Naive thymus-derived CD4-positive, alpha-beta T cell (primary cell): ENCODE results near the gene SDC1. TPM values are rescaled to one million over a fixed set of nuclear protein-coding genes. Genes with fewer than 3 reads are reported as not detected.

ENCODE experiments used
- ATAC-seq: fragments of 150-1000 bp; cut with Tn5 transposase; 2 replicates; pipeline ENCODE4 v1.10.0; 2021; ENCODE audit warnings: mild to moderate bottlenecking, moderate library complexity
- CTCF ChIA-PET: fragments of 350-600 bp; sonication (Branson Sonifier 250); formaldehyde crosslinking; loops from one replicate; lab custom pipeline; 2021; ENCODE audit warnings: antibody characterized with exemption; lab: Charles Lee
- POLR2A ChIA-PET: fragments of 350-600 bp; sonication (Branson Sonifier 250); formaldehyde crosslinking; loops from one replicate; lab custom pipeline; 2021; ENCODE audit warnings: antibody characterized with exemption, inconsistent platforms; lab: Charles Lee
- DNase-seq, 9 donors: peaks; one replicate each; pipeline versions ENCODE4 v3.0.0 to v3.0.0-alpha.2; 2020 to 2022; ENCODE audit warnings: mixed read lengths in 1 of 9
- H3K27ac ChIP-seq: one replicate; pipeline ENCODE4 v1.7.0; 2013; ENCODE audit warnings: mild to moderate bottlenecking, low read depth, low read length, moderate library complexity
- H3K27me3 ChIP-seq, 2 donors: one replicate each; pipeline ENCODE4 v1.7.0; 2013; ENCODE audit warnings: low read length in 2 of 2, mild to moderate bottlenecking in 2 of 2, moderate library complexity in 2 of 2; ENCODE audit not compliant: control insufficient read depth in 2 of 2, insufficient read depth in 2 of 2
- H3K36me3 ChIP-seq, 3 experiments: 1 replicate in 2 of 3; 2 replicates in 1 of 3; pipeline ENCODE4 v1.7.0; 2013; ENCODE audit warnings: low read length in 3 of 3, mild to moderate bottlenecking in 3 of 3, moderate library complexity in 1 of 3; ENCODE audit not compliant: insufficient read depth in 3 of 3, control insufficient read depth in 2 of 3
- H3K4me1 ChIP-seq, 2 donors: one replicate each; pipeline ENCODE4 v1.7.0; 2013; ENCODE audit warnings: low read length in 2 of 2, mild to moderate bottlenecking in 2 of 2, moderate library complexity in 1 of 2; ENCODE audit not compliant: control insufficient read depth in 2 of 2, insufficient read depth in 2 of 2
- H3K4me3 ChIP-seq: 2 replicates; pipeline ENCODE4 v1.7.0; 2013; ENCODE audit warnings: mild to moderate bottlenecking, low read length
- H3K9me3 ChIP-seq, 3 experiments: 1 replicate in 2 of 3; 2 replicates in 1 of 3; pipeline ENCODE4 v1.7.0; 2013; ENCODE audit warnings: low read length in 3 of 3; ENCODE audit not compliant: control insufficient read depth in 2 of 3
- H3K27ac Mint-ChIP-seq, 9 donors: one replicate each; pipeline ENCODE4 v1.8.0; 2020 to 2022; ENCODE audit warnings: mixed read lengths in 9 of 9, mild to moderate bottlenecking in 8 of 9, moderate library complexity in 5 of 9, inconsistent platforms in 2 of 9
- H3K27me3 Mint-ChIP-seq, 5 donors: one replicate each; pipeline ENCODE4 v1.8.0; 2021 to 2022; ENCODE audit warnings: mixed read lengths in 5 of 5, mild to moderate bottlenecking in 1 of 5
- H3K36me3 Mint-ChIP-seq, 5 donors: one replicate each; pipeline ENCODE4 v1.8.0; 2020 to 2022; ENCODE audit warnings: mixed read lengths in 5 of 5, mild to moderate bottlenecking in 3 of 5, inconsistent platforms in 1 of 5
- H3K4me1 Mint-ChIP-seq, 7 donors: one replicate each; pipeline ENCODE4 v1.8.0; 2020 to 2022; ENCODE audit warnings: mixed read lengths in 7 of 7, mild to moderate bottlenecking in 3 of 7, inconsistent platforms in 1 of 7
- H3K4me3 Mint-ChIP-seq, 10 donors: one replicate each; pipeline ENCODE4 v1.8.0; 2020 to 2022; ENCODE audit warnings: mild to moderate bottlenecking in 10 of 10, mixed read lengths in 10 of 10, moderate library complexity in 6 of 10, inconsistent platforms in 2 of 10
- H3K9me3 Mint-ChIP-seq, 11 donors: one replicate each; pipeline ENCODE4 v1.8.0; 2020 to 2022; ENCODE audit warnings: mixed read lengths in 11 of 11, mild to moderate bottlenecking in 4 of 11, inconsistent platforms in 1 of 11, moderate library complexity in 1 of 11
- intact Hi-C, 2 donors: fragments of 100-400 bp; cut with micrococcal nuclease; formaldehyde crosslinking; loops; one replicate each; pipeline ENCODE4 v1.15.1; 2023
- polyA plus RNA-seq, 2 donors: library from polyadenylated mRNA; unstranded; fragments of 300-500 nt; fragmentation: Illumina TruSeq; gene quantifications; one replicate each; pipeline ENCODE4 v1.2.3, GENCODE V29; 2021
- total RNA-seq, 6 experiments: library from RNA in 5 of 6; stranded (reverse) in 5 of 6; gene quantifications; 1 replicate in 5 of 6; 2 replicates in 1 of 6; pipeline ENCODE4 v1.2.3 and lab custom pipeline; 2021 to 2026

Gene SDC1
- total and polyA plus RNA-seq, 7 experiments from 2014 or later = 0.12 to 0.37 (median 0.22) TPM; not detected in 4

DNA sequence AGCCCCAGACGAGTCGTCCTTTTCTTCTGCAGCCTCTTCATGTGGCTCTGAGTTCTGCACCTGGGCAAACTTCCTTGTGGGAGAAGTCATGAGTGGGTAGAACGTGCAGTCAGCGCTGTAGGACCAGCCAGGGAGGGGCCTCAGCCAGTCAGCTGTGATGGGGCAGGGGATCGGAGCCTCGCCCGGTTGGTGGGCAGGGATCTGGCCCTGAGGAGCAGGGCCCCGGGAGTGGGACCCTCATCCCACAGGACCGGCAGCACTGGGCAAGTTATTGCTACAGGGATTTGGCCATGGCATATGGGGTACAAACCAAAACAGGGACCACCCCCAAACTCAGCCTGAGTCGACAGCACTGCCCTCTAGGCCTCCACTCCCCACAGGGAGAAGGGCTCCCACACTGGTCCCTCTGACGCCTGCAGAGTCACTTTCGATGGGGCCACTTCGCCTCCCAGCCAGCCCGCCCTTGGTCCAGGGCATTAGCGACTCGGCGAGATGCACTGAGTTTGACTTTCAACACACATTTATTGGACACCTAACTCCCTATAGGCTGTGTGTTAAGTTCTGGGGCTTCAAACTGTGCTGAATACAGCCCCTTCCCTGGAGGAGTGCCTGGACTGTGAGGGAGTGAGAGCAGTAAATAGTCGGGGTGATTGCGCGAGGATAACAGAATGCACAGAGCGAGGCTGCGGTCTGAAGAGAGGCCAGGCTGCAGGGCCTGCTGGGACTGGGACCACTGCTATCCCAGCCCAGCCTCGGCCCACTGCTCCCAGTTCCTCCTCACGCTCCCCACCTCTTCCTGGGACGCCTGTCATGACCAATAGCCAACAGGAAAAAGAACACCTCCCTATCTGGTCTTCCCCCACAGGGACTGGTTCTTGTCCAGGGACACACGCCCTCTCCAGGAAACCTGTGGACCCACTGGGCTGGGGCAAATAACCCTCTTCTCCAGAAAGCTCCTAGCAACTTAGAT, 55.9 kb downstream of the SDC1 start:
- no peak overlapping the region for H3K4me3 Mint-ChIP-seq

DNA sequence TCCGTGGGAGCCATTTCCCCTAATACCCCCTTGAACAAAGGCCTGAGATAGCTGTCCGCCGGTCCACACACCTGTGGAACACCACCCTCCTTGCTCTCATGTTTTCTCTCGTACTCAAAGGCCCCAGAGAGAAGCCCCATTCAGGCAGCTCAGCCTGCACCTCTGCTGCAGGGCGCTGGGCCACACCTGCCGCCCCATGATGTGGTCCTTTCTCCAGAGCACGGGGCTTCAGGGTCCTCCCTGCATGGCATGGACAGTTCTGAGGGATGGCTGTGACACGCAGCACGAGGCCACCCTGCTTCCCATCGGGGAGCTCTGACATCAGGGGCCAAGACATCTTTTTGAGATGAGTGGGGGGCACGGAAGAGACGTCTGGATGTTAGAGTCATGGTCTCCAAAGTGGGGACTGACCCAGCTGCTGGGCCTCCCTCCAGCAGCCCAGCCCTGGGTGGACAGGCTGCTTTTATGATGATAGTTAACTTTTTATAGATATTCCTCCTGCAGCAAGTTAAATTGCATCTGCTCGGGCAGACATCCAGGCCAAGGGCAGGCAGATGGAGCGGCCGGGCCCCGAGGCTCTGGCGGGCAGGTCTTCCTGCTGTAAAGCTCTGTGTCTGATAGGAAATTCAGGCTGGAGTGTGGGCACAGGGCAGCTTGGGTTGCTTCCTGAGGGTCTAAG, 56.7 kb downstream of the SDC1 start:
- DNase-seq (no peak), ATAC-seq (no peak)
- CTCF ChIA-PET = no interaction called here
- Mint-ChIP-seq H3K9me3 (no peaks in the 10 kb centered on the region), H3K27me3 (peaks cover 0 to 9% (median 4%) of the 10 kb centered on the region in 5 donors), H3K36me3 (no peaks in the 10 kb centered on the region), H3K4me1 (no peaks in the 10 kb centered on the region), H3K4me3 (no peak overlapping the region), H3K27ac (no peak overlapping the region)
- intact Hi-C loops = no loop called here
- POLR2A ChIA-PET = no interaction called here
- H3K36me3 ChIP-seq = no peaks in the 10 kb centered on the region
- H3K27me3 ChIP-seq = no peaks in the 10 kb centered on the region
- no peaks in the 10 kb centered on the region for H3K4me1 ChIP-seq
- no peak overlapping the region for H3K4me3 ChIP-seq
- no peak overlapping the region for H3K27ac ChIP-seq
- H3K9me3 ChIP-seq = no peaks in the 10 kb centered on the region

More for the DNA sequence above, 55.9 kb downstream of the SDC1 start:
- no peaks in the 10 kb centered on the region for H3K9me3 ChIP-seq
- DNase-seq = no peak
- no peaks in the 10 kb centered on the region for H3K36me3 ChIP-seq
- POLR2A ChIA-PET = no interaction called here
- Mint-ChIP-seq H3K4me1 (no peaks in the 10 kb centered on the region), H3K9me3 (no peaks in the 10 kb centered on the region), H3K27ac (no peak overlapping the region), H3K36me3 (no peaks in the 10 kb centered on the region), H3K27me3 (peaks cover 0 to 9% (median 4%) of the 10 kb centered on the region in 5 donors)
- intact Hi-C loops = no loop called here
- CTCF ChIA-PET = no interaction called here
- no peak overlapping the region for H3K4me3 ChIP-seq
- H3K4me1 ChIP-seq = no peaks in the 10 kb centered on the region
- H3K27ac ChIP-seq = no peak overlapping the region
- H3K27me3 ChIP-seq = no peaks in the 10 kb centered on the region
- ATAC-seq = no peak

DNA sequence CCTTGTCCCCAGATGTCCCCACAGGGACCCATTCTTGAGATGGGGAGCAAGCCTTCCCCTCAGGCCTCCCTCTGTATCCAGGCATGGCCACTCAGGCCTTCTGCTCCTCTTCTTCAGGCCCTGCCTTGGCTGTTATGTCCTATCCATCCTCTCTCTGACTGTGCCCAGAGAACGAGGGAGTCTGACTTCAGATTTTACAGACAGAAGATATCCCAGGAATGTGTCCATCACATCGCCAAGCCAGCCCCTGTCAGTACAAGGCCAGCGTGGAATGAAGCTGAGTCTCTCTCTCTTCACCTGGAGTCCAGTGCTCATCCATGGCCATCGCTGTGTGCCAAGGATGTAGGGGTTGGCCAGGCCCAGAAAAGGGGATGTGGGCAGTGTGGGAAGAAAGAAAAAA, 57.6 kb downstream of the SDC1 start:
- H3K27ac ChIP-seq = no peak overlapping the region
- no peaks in the 10 kb centered on the region for H3K36me3 ChIP-seq

DNA sequence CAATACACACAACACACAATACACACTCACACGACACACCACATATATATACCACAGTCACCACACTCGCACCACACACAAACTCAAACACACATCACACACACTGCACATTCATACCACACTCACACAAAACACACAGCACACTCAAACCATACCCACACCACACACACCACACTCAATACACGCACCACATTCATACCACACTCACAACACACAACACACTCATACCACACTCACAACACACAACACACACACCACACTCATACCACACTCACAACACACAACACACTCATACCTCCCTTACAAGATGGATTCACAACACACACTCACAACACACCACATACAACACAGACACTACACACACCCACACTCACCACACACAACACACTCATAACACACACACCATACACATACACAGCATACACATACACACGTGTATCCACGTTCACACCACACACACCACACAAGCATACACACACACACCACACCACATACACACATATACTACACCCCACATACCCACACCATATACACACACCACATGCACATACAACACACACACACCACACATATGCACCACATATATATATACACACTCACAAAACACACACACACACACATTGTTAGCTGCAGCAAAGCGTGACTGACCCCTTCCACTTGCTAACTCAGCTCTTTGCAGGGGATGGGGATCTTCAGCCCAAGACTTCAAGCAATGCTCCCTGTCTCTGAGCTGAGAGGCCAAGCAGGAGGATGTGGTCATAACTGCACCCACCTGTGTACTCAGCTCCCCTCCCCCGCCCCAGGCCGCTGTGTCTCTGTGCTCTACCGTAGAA, 59.0 kb downstream of the SDC1 start:
- CTCF ChIA-PET = interaction anchor here (0.7 kb wide), 1 partner anchor 193 kb away, joined by 3 read pairs; no protein-coding TSS in a partner anchor
- ATAC-seq (no peak), DNase-seq (no peak)
- H3K4me3 ChIP-seq = no peak overlapping the region
- no peaks in the 10 kb centered on the region for H3K9me3 Mint-ChIP-seq
- peaks cover 0 to 16% (median 8%) of the 10 kb centered on the region in 5 donors for H3K27me3 Mint-ChIP-seq
- no peaks in the 10 kb centered on the region for H3K9me3 ChIP-seq
- no peak overlapping the region for H3K27ac Mint-ChIP-seq
- H3K4me1 Mint-ChIP-seq = no peaks in the 10 kb centered on the region
- H3K27ac ChIP-seq = no peak overlapping the region
- intact Hi-C loops = no loop called here
- no peak overlapping the region for H3K4me3 Mint-ChIP-seq
- no peaks in the 10 kb centered on the region for H3K27me3 ChIP-seq
- H3K4me1 ChIP-seq = no peaks in the 10 kb centered on the region
- H3K36me3 Mint-ChIP-seq = no peaks in the 10 kb centered on the region
- no peaks in the 10 kb centered on the region for H3K36me3 ChIP-seq
- POLR2A ChIA-PET = no interaction called here

More for the DNA sequence above, 57.6 kb downstream of the SDC1 start:
- Mint-ChIP-seq H3K4me1 (no peaks in the 10 kb centered on the region), H3K27ac (no peak overlapping the region), H3K4me3 (no peak overlapping the region), H3K36me3 (no peaks in the 10 kb centered on the region), H3K9me3 (no peaks in the 10 kb centered on the region), H3K27me3 (peaks cover 0 to 11% (median 5%) of the 10 kb centered on the region in 5 donors)
- ChIA-PET POLR2A (no interaction called here), CTCF (no interaction called here)
- intact Hi-C loops = no loop called here
- DNase-seq (no peak), ATAC-seq (no peak)
- H3K4me1 ChIP-seq = no peaks in the 10 kb centered on the region
- H3K27me3 ChIP-seq = no peaks in the 10 kb centered on the region
- no peak overlapping the region for H3K4me3 ChIP-seq
- H3K9me3 ChIP-seq = no peaks in the 10 kb centered on the region

DNA sequence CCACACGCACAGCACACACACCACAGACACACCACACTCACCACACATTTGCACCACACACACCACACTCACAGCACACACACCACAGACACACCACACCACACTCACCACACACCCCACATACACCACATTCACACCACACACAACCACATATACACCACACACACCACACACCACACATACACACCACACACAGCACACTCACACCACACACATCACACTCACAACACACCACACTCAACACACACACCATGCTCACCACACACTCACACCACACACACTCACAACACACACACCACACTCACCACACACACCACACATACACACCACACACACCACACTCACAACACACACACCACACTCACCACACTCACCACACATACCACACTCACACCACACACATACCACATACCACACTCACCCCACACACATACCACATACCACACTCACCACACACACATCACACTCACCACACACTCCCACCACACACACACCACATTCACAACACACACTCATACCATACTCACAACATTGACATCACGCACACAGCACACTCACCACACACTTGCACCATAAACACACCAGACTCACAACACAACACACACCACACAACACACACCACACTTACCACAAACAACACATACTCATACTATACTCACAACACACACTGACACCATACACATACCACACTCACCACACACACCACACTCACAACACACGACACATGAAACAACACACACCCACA, 60.0 kb downstream of the SDC1 start:
- Mint-ChIP-seq H3K36me3 (no peaks in the 10 kb centered on the region), H3K27ac (no peak overlapping the region), H3K4me3 (no peak overlapping the region), H3K9me3 (peaks cover 0 to 4% (median 0%) of the 10 kb centered on the region in 11 donors), H3K27me3 (peaks cover 1 to 16% (median 9%) of the 10 kb centered on the region in 5 donors), H3K4me1 (no peaks in the 10 kb centered on the region)
- no peak overlapping the region for H3K27ac ChIP-seq
- no peak for DNase-seq
- no peaks in the 10 kb centered on the region for H3K9me3 ChIP-seq
- no peaks in the 10 kb centered on the region for H3K36me3 ChIP-seq
- ATAC-seq = peak; percentile 12
- ChIA-PET POLR2A (no interaction called here), CTCF (no interaction called here)
- H3K4me1 ChIP-seq = no peaks in the 10 kb centered on the region
- intact Hi-C loops = no loop called here
- no peaks in the 10 kb centered on the region for H3K27me3 ChIP-seq
- H3K4me3 ChIP-seq = no peak overlapping the region
